ENCODE data around the gene SLCO1C1.

DNA sequence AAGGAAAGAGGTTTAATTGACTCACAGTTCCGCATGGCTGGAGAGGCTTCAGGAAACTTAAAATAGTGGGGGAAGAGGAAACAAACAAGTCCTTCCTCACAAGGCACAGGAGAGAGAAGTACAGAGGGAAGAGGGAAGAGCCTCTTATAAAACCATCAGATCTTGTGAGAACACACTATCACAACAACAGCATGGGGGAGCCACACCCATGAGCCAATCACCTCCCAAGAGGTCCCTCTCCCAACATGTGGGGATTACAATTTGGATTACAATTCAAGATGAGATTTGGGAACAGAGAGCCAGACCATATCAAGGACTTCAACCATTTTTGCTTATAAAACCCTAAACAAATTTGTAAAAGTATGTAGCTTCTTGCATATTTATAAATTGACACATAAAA lies 45.8 kb downstream of the SLCO1C1 start:
- TF ChIP-seq, protein P1, sequence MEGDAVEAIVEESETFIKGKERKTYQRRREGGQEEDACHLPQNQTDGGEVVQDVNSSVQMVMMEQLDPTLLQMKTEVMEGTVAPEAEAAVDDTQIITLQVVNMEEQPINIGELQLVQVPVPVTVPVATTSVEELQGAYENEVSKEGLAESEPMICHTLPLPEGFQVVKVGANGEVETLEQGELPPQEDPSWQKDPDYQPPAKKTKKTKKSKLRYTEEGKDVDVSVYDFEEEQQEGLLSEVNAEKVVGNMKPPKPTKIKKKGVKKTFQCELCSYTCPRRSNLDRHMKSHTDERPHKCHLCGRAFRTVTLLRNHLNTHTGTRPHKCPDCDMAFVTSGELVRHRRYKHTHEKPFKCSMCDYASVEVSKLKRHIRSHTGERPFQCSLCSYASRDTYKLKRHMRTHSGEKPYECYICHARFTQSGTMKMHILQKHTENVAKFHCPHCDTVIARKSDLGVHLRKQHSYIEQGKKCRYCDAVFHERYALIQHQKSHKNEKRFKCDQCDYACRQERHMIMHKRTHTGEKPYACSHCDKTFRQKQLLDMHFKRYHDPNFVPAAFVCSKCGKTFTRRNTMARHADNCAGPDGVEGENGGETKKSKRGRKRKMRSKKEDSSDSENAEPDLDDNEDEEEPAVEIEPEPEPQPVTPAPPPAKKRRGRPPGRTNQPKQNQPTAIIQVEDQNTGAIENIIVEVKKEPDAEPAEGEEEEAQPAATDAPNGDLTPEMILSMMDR (IDR thresholded peaks at IDR 0.05 in 8 of 11, conservative IDR thresholded peaks at IDR 0.05 in 3 of 11), result no peak
- TF ChIP-seq POLR2A (IDR thresholded peaks at IDR 0.05) (no peak), POLR2AphosphoS5 (IDR thresholded peaks at IDR 0.05) (no peak)
